GM19035 (cell line): ENCODE data around the gene ANTXR2.
"Not testable (repeated sequence)": the region's sequence is repeated elsewhere in the genome, so short reads cannot be mapped to it uniquely, and the experiment has no call there.

Experiments used
- ATAC-seq: cut with Tn5 transposase; IDR thresholded peaks from one replicate; pipeline ENCODE4 v1.9.1; 2021; ENCODE audit not compliant: unreplicated experiment

ANTXR2 gene

GRCh38 chr4:80026100-80026499, 46.9 kb downstream of the ANTXR2 start:
- ATAC-seq = no peak

DNA sequence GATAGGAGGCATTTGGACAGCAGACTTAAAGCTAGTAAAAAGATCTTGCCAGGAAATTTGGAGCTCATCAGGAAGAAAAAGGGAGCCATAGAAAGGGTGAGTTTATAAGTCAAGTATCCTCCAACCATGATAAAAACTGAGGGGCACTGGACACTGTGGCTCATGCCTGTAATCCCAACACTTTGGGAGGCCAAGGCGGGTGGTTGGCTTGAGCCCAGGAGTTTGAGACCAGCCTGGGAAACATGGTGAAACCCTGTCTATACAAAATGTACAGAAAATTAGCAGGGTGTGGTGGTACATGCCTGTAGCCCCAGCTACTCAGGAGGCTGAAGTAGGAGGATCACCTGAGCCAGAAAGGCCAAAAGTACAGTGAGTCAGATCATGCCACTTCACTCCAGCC, 48.7 kb downstream of the ANTXR2 start:
- ATAC-seq = no peak

DNA sequence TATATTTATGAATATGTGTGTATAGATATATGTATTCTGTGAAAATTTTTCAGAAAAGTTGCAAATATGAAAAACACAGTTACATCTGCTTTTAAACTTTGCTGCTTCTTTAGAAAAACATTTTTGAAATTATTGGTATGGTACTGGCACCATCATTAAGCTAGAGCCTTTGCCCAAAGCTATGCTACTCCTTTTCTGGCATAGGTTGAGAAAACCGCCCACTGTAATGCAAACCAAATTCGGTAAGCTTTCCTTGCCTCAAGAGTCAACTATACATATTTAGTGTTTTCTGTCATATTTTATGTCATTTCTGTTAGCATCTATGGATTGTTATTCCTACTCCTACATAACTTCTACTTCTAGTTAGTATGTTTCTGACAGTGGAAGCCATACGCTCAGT, 50.7 kb downstream of the ANTXR2 start:
- no peak for ATAC-seq

- ATAC-seq = no peak
Observed at GRCh38 chr4:80017125-80017854, 55.7 kb downstream of the ANTXR2 start.

DNA sequence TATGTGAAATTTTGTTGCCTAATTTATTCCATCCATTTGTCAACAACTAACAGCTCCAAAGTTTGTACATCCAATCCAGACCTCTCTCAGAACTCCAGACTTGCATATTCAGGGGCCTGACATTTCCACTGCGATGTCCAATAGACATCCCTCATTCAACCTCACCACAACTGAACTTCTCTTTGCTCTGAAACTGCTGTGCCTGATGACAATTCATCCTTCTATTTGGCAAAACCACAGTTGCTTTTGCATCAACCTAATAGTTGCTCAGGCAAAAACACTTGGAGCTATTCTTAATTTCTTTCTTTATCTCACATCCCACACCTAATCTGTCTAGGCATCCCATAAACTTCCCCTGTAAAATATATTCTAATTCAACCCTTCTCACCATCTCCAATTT, 56.5 kb downstream of the ANTXR2 start:
- no peak for ATAC-seq

- no peak for ATAC-seq
Observed at GRCh38 chr4:80015407-80016189, 57.4 kb downstream of the ANTXR2 start.

DNA sequence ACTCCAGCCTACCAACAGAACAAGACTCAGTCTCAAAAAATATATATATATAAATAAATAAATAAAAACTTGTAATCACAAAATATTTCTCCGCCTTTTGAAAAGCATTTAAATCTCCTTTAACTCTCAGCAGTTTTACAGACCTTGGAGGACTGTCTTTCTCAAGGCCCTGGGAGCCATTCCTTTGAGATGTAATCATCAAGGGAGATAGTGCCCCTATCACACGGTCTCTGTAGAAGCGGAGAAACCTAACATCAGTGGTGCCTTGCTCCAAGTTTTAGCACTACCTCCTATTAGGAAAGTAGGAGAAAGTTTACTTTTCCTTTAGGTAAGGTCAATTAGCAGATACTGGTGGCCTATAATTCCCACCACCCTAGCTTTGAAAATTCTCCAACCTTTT, 58.5 kb downstream of the ANTXR2 start:
- no peak for ATAC-seq

DNA sequence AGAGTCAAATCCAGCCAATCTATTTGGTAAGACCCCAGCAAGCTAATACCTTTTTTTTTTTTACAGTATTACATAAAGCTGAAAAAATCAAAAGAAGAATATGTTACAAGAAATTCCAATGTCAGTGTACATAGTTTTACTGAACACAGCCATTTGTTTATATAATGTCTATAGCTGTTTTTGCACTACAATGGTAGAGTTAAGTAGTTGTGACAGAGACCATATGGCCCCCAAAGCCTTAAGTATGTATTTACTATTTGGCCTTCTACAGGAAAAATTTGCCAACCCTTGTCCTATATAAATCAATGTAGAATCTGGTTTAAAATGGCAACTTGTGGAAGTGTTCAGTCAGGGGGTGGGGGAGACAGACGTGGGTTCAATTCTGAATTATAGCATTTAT, 60.7 kb downstream of the ANTXR2 start:
- no peak for ATAC-seq

DNA sequence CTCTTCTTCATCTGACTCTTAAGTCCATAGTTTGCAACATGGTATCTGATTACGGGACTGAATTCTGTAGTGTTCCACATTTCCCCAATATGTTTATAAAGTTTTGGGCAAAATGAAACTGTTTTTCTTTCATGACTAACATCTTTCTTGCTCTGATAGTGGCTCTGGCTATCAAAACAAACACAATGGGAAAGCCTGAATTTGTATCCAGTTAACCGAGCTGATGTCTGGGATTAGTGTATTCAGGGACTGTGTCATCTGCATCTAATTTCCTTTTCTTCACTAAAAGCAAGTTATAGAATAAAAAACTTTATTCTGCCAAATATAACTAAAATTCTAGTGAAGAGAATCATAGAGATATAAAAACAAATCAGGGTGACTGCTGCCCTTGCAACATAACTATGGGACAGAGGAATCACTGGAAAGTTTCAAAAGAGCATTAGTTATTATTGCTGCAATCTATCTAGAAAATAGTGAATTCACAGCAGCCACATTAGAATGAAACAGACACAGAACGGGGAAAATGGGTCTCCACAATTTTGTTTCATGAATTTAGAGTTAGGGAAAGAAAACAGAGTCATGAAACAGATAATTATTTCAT, 61.3 kb downstream of the ANTXR2 start:
- ATAC-seq = no peak

GRCh38 chr4:80010316-80010715, 62.7 kb downstream of the ANTXR2 start:
- ATAC-seq = no peak

GRCh38 chr4:80009806-80010205, 63.2 kb downstream of the ANTXR2 start:
- ATAC-seq = no peak

GRCh38 chr4:80008971-80009370, 64.1 kb downstream of the ANTXR2 start:
- no peak for ATAC-seq

- no peak for ATAC-seq
Observed at GRCh38 chr4:80008351-80008750, 64.7 kb downstream of the ANTXR2 start.

DNA sequence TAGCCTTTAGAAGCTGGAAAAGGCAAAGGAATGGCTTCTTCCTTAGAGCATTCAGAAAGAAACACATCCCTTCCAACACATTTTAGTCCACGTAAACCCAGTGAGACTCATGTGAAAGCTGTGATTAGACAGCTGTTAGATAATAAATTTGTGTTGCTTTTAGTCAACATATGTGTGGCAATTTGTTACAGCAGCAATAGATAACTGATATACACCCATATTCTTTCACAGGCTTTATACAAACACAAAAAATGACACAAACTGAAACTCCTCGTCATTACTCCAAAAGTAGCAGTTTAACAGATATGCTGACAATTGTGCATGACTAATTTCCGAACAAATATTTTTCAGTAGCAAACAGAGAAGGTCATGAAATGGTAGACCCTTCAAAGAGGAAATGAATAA, 65.3 kb downstream of the ANTXR2 start:
- peak; percentile 71 for ATAC-seq

GRCh38 chr4:80006935-80007744, 65.9 kb downstream of the ANTXR2 start:
- no peak for ATAC-seq

DNA sequence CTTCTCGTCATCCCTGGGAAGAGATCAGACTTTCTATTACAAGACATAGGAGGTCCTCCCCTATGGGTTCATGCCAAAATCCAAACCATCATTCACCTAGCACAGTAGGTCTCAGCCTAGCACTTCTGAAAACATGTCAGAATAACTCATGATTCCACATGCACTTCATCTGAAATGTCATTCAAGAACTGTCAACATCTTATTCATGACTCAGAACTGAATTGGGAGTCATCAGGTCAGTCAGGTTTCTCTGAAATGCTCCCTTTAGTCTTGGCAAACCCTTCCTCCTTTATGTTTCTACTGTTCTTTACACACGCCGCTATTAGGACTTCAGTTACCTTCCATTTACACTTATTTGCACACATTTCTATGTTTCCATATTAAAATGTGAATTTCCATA, 67.2 kb downstream of the ANTXR2 start:
- no peak for ATAC-seq

DNA sequence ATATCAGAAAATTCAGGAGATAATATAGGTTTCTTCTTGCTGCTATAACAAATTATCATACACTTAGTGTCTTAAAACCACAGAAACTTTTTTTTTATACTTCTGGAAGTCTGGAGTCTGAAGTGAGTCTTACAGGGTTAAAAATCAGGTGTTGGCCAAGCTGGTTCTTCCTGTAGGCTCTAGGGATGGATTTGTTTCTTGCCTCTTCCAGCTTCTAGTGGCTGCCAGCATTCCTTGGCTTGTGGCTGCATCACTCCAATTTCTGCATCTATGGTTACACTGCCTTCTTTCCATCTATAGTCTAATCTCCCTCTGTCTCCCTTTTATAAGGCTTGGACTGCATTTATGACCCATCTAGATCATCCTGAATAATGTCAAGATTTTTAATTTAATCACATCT, 68.7 kb downstream of the ANTXR2 start:
- ATAC-seq = no peak

DNA sequence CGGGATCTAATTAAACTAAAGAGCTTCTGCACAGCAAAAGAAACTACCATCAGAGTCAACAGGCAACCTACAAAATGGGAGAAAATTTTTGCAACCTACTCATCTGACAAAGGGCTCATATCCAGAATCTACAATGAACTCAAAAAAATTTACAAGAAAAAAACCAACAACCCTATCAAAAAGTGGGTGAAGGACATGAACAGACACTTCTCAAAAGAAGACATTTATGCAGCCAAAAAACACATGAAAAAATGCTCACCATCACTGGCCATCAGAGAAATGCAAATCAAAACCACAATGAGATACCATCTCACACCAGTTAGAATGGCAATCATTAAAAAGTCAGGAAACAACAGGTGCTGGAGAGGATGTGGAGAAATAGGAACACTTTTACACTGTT, 70.5 kb downstream of the ANTXR2 start:
- not testable (repeated sequence) for ATAC-seq

- not testable (repeated sequence) for ATAC-seq
Observed at GRCh38 chr4:79999048-79999447, 74.0 kb downstream of the ANTXR2 start.

- ATAC-seq = no peak
Observed at GRCh38 chr4:79998201-79998600, 74.8 kb downstream of the ANTXR2 start.

DNA sequence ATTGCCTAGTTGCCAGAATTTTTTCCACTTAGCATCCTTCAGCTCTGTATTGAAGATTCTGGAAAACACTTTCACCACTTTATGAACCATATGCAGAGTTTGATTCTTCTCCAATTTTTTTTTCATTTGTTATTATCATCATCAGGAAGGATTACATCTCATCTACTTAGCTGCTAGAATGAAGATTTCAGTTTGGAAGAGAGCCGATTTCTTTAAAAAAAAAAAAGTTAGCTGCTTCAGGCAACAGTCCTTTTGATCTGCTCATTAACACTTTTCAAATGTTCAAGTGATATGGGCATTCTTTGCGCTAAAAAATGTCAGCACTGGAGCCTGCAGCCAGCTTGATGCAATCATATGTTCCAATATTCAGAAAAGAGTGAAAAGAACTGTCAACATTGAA, 76.2 kb downstream of the ANTXR2 start:
- ATAC-seq = no peak
